Skeletal muscle cell (primary cell): ENCODE data around the gene FOS.
"Not testable (repeated sequence)": the region's sequence is repeated elsewhere in the genome, so short reads cannot be mapped to it uniquely, and the experiment has no call there.

Source experiments
- DNase-seq: peaks from one replicate; pipeline ENCODE4 v3.0.0-alpha.2; 2010; ENCODE audit warnings: low read depth
- H3K4me3 ChIP-seq: 2 replicates; pipeline ENCODE4 v1.5.1; 2011; ENCODE audit warnings: low read depth, mild to moderate bottlenecking, control low read depth, low read length, moderate library complexity

Gene FOS

GRCh38 chr14:75274050-75274898, 4.4 kb upstream of the FOS start:
- no peak overlapping the region for H3K4me3 ChIP-seq
- DNase-seq = no peak

- no peak overlapping the region for H3K4me3 ChIP-seq
- DNase-seq = no peak
These were observed 3.6 kb upstream of the FOS start for GRCh38 chr14:75274899-75275569.

- H3K4me3 ChIP-seq = no peak overlapping the region
- no peak for DNase-seq
These were observed 3.0 kb upstream of the FOS start for GRCh38 chr14:75275598-75275997.

- H3K4me3 ChIP-seq = peak overlapping the region; percentile 94
- no peak for DNase-seq
These were observed 1.4 kb upstream of the FOS start for GRCh38 chr14:75277008-75277814.

GRCh38 chr14:75277815-75278421, 710 bp upstream of the FOS start:
- H3K4me3 ChIP-seq = peak overlapping the region; percentile 94

GRCh38 chr14:75279153-75279762, 630 bp downstream of the FOS start:
- no peak for DNase-seq
- peak overlapping the region; percentile 94 for H3K4me3 ChIP-seq

More at GRCh38 chr14:75277815-75278421, 710 bp upstream of the FOS start:
- no peak for DNase-seq

GRCh38 chr14:75279763-75280290, 1.2 kb downstream of the FOS start:
- peak overlapping the region; percentile 94 for H3K4me3 ChIP-seq
- no peak for DNase-seq

- peak overlapping the region; percentile 94 for H3K4me3 ChIP-seq
These were observed 1.7 kb downstream of the FOS start for GRCh38 chr14:75280291-75280830.

GRCh38 chr14:75280831-75281653, 2.4 kb downstream of the FOS start:
- no peak for DNase-seq
- no peak overlapping the region for H3K4me3 ChIP-seq

More at GRCh38 chr14:75280291-75280830, 1.7 kb downstream of the FOS start:
- DNase-seq = no peak

- DNase-seq = no peak
- no peak overlapping the region for H3K4me3 ChIP-seq
These were observed 3.0 kb downstream of the FOS start for GRCh38 chr14:75281654-75282019.

- no peak overlapping the region for H3K4me3 ChIP-seq
- DNase-seq = no peak
These were observed 3.5 kb downstream of the FOS start for GRCh38 chr14:75282170-75282554.

GRCh38 chr14:75282555-75283161, 4.0 kb downstream of the FOS start:
- H3K4me3 ChIP-seq, DNase-seq: not testable (repeated sequence)

- DNase-seq = no peak
- H3K4me3 ChIP-seq = no peak overlapping the region
These were observed 4.7 kb downstream of the FOS start for GRCh38 chr14:75283162-75283832.

GRCh38 chr14:75283833-75284563, 5.4 kb downstream of the FOS start:
- DNase-seq = no peak
- H3K4me3 ChIP-seq = no peak overlapping the region

- H3K4me3 ChIP-seq = no peak overlapping the region
- DNase-seq = no peak
These were observed 6.7 kb downstream of the FOS start for GRCh38 chr14:75285331-75285730.

GRCh38 chr14:75286313-75286712, 7.7 kb downstream of the FOS start:
- no peak overlapping the region for H3K4me3 ChIP-seq
- no peak for DNase-seq
